Activated CD4-positive, alpha-beta T cell treated with anti-CD3 and anti-CD28 coated beads, Interleukin-10, Interleukin-2, amounts not matched to agents 100 ng/mL and 50 ng/mL, durations not matched to agents 16 hours and 8 hours (primary cell): ENCODE data around the gene CLRN3.

Experiments
- DNase-seq: peaks from one replicate; pipeline ENCODE4 v3.0.0-alpha.2; 2020

Gene CLRN3

GRCh38 chr10:127836176-127836575, 56.6 kb downstream of the CLRN3 start:
- no peak for DNase-seq

- no peak for DNase-seq
Measured at GRCh38 chr10:127834791-127835190, 58.0 kb downstream of the CLRN3 start.

DNA sequence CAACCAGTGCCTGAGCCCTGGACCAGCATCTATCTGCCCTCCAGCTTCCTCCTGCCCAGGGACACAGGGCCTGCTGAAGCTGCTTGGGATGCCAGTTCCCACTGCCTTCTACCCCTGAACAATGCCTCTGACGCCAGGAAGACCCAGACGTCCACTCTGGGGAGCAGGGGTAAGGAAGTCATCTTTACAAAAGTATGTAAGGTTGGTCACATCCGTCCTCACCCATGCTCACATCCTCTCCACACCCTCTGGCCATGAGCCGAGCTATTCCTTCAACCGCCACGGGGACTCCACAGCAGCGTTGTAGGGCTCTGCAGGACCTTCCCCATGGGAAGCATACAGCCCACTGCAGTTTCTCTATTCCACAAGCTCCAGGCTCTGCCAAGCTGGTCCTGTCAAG, 58.5 kb downstream of the CLRN3 start:
- DNase-seq: no peak

DNA sequence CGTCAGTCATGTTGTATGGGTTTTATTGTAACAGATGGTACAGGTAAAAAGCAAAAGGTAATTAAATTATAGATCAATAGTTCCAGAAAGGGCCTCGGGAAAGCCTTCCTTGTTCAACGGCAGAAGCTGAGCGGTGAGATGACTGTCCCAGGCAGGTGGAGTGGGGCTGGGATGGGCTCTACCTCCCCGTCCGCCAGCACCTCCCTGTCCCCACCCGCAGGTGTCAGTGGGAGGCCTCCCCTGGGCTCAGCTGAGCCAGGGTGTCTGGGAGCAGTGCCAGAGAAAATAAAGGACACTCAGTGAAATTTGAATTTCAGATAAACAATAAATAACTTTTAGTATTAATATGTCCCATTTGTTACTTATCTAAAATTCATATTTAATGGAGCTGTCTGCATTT, 58.9 kb downstream of the CLRN3 start:
- no peak for DNase-seq

GRCh38 chr10:127832501-127832900, 60.2 kb downstream of the CLRN3 start:
- DNase-seq: no peak

- DNase-seq: no peak
Measured at GRCh38 chr10:127830414-127830813, 62.3 kb downstream of the CLRN3 start.
